Gastrocnemius medialis (tissue), 4 donors: ENCODE data around the gene TARP.
"Not testable (repeated sequence)": the region's sequence is repeated elsewhere in the genome, so short reads cannot be mapped to it uniquely, and the experiment has no call there.

Experiments
- ATAC-seq, 2 donors: fragments of 150-250 bp; one replicate each; pipeline ENCODE4 v1.9.1; 2016
- DNase-seq, 2 donors: peaks; one replicate each; pipeline ENCODE4 v3.0.0-alpha.2; 2019
- H3K27ac ChIP-seq, 4 donors: fragments of 200-600 bp; sonication (generic); 1 replicate in 1 of 4; 2 replicates in 3 of 4; pipeline ENCODE4 v1.5.1; 2016 to 2018; ENCODE audit warnings: mild to moderate bottlenecking in 2 of 4, moderate library complexity in 1 of 4
- H3K27me3 ChIP-seq, 3 donors: fragments of 200-600 bp; sonication (generic) in 2 of 3; 1 replicate in 1 of 3; 2 replicates in 2 of 3; pipeline versions ENCODE4 v1.5.1 to v1.6.0; 2016 to 2019; ENCODE audit warnings: mild to moderate bottlenecking in 1 of 3, moderate library complexity in 1 of 3
- H3K36me3 ChIP-seq, 2 donors: fragments of 200-600 bp; sonication (generic) in 1 of 2; one replicate each; pipeline ENCODE4 v1.5.1; 2017 to 2018
- H3K4me1 ChIP-seq, 2 donors: fragments of 200-600 bp; sonication (generic) in 1 of 2; one replicate each; pipeline ENCODE4 v1.5.1; 2016 to 2017; ENCODE audit warnings: mild to moderate bottlenecking in 2 of 2
- H3K4me3 ChIP-seq, 4 donors: fragments of 200-600 bp; sonication (generic) in 3 of 4; 1 replicate in 1 of 4; 2 replicates in 3 of 4; pipeline ENCODE4 v1.5.1; 2016 to 2019; ENCODE audit warnings: mild to moderate bottlenecking in 2 of 4
- H3K9me3 ChIP-seq, 3 donors: fragments of 200-600 bp; sonication (generic) in 2 of 3; 1 replicate in 1 of 3; 2 replicates in 2 of 3; pipeline ENCODE4 v1.5.1; 2016 to 2019
- POLR2A ChIP-seq, 2 donors: fragments of 450-650 bp; IDR thresholded peaks; one replicate each; pipeline ENCODE4 v1.6.1; 2017; ENCODE audit warnings: antibody characterized with exemption in 2 of 2, mild to moderate bottlenecking in 2 of 2, moderate library complexity in 2 of 2
- in situ Hi-C, 4 donors: fragments of 200-750 bp; cut with MboI; loops; one replicate each; pipeline versions ENCODE4 v1.15.0 to v1.8.0; 2017; ENCODE audit warnings: low sequenced_read_pairs in 4 of 4
- intact Hi-C: fragments of 100-400 bp; cut with DNase I; formaldehyde crosslinking; loops from one replicate; pipeline ENCODE4 v1.15.1; 2023; ENCODE audit warnings: low total_unique reads
- TF ChIP-seq, protein P1 (sequence below), 5 experiments: fragments of 450-650 bp in 3 of 5; fragments of 200-600 bp in 2 of 5; sonication (generic) in 2 of 5; IDR thresholded peaks in 4 of 5; conservative IDR thresholded peaks in 1 of 5; 1 replicate in 4 of 5; 2 replicates in 1 of 5; pipeline ENCODE4 v1.5.1; 2016 to 2019; ENCODE audit warnings: antibody characterized with exemption in 5 of 5, mild to moderate bottlenecking in 3 of 5, moderate library complexity in 3 of 5

Gene TARP

DNA sequence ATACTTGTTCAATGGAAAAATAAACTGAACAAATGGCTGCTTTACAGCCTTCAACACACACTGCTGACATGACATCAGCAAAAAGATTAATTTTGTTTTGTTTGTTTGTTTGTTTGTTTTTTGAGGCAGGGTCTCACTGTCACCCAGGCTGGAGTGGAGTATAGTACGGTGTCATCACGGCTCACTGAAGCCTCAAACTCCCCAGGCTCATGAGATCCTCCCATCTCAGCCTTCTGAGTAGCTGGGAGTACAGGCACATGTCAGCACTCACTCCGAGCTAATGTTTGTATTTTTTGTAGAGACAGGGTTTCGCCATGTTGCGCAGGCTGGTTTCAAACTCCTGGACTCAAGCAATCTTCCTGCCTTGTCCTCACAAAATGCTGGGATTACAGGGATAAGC, 10.9 kb downstream of the TARP start:
- H3K4me3 ChIP-seq, result no peak overlapping the region
- ATAC-seq (no peak), DNase-seq (no peak)
- H3K27me3 ChIP-seq, result no peaks in the 10 kb centered on the region
- intact Hi-C loops, result no loop called here
- H3K36me3 ChIP-seq, result no peaks in the 10 kb centered on the region
- in situ Hi-C loops, result no loop called here
- H3K27ac ChIP-seq, result no peak overlapping the region
- H3K4me1 ChIP-seq, result no peaks in the 10 kb centered on the region
- TF ChIP-seq POLR2A (IDR thresholded peaks at IDR 0.05), result no peak
- TF ChIP-seq, protein P1, sequence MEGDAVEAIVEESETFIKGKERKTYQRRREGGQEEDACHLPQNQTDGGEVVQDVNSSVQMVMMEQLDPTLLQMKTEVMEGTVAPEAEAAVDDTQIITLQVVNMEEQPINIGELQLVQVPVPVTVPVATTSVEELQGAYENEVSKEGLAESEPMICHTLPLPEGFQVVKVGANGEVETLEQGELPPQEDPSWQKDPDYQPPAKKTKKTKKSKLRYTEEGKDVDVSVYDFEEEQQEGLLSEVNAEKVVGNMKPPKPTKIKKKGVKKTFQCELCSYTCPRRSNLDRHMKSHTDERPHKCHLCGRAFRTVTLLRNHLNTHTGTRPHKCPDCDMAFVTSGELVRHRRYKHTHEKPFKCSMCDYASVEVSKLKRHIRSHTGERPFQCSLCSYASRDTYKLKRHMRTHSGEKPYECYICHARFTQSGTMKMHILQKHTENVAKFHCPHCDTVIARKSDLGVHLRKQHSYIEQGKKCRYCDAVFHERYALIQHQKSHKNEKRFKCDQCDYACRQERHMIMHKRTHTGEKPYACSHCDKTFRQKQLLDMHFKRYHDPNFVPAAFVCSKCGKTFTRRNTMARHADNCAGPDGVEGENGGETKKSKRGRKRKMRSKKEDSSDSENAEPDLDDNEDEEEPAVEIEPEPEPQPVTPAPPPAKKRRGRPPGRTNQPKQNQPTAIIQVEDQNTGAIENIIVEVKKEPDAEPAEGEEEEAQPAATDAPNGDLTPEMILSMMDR (IDR thresholded peaks at IDR 0.05 in 4 of 5, conservative IDR thresholded peaks at IDR 0.05 in 1 of 5), result no peak
- no peaks in the 10 kb centered on the region for H3K9me3 ChIP-seq

DNA sequence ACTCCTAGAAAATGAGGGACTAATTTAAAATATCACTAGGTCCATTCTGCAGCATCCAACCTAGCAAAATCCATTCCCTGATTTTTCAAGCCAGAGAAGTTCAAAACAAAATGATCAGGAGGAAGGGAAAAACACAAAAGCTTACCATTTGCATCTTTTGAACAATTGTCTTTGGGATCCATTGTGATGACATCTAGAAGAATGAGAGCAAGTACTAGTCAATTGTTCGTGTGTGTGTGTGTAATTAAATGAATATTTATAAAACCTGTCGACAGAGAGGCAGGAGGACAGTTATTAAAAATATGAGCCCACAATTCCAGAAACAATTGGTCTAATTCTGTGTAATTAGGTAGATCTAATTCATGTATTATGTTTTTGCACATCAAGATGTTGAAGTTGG, 11.4 kb downstream of the TARP start:
- in situ Hi-C loops, H3K4me3 ChIP-seq, intact Hi-C loops, DNase-seq, H3K36me3 ChIP-seq, ATAC-seq, H3K9me3 ChIP-seq, H3K4me1 ChIP-seq, H3K27me3 ChIP-seq, H3K27ac ChIP-seq: not testable (repeated sequence)

DNA sequence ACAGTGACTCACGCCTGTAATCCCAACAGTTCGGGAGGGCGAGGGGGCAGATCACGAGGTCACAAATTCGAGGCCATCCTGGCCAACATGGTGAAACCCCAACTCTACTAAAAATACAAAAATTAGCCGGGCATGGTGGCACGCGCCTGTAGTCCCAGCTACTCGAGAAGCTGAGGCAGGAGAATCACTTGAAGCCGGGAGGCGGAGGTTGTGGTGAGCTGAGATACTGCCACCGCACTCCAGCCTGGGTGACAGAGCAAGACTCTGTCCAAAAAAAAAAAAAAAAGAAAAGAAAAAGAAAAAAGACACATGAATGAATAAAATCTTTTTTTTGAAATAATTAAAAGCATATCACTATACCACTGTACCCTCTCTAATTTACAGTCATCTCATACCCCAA, 11.8 kb downstream of the TARP start:
- intact Hi-C loops, DNase-seq, H3K9me3 ChIP-seq, H3K36me3 ChIP-seq, ATAC-seq, H3K27me3 ChIP-seq, H3K27ac ChIP-seq, H3K4me3 ChIP-seq, in situ Hi-C loops, H3K4me1 ChIP-seq: not testable (repeated sequence)

DNA sequence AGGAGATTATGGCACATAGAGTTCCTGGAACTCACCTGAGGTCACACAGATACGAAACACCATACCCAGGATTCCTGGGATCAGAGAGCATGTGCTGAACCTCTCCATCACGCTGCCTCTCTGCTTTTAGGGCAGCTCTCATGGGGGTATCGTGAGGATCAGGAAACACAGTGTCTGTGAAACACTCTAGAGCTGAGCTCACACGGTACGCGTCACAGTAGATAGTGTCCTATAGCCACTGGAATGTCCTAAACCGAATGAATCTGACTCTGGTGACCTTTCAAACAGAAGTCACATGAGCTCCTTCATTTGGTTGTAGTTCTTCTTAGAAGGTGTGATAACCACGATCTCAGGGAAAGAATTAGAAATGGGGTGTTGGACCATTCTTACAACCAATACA, 14.3 kb downstream of the TARP start:
- H3K27me3 ChIP-seq, ATAC-seq, H3K4me3 ChIP-seq, H3K4me1 ChIP-seq, H3K9me3 ChIP-seq, H3K27ac ChIP-seq, in situ Hi-C loops, H3K36me3 ChIP-seq, intact Hi-C loops, DNase-seq: not testable (repeated sequence)

DNA sequence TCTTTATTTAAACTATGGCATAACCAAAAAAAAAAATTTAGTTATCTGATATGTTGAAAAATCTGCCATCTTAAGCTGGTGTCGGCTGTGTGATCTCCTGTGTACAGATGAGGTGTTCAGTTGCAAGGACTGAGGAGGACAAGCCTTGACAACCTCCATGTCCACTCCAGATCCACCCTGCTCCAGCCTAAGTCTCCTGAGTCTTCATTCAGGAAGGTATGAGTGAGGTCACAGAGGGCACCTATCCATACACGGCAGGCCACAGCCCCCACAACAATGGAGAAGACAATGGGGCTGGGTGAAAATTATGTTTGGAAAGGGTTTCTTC, 16.1 kb downstream of the TARP start:
- no peaks in the 10 kb centered on the region for H3K27me3 ChIP-seq
- H3K9me3 ChIP-seq, result no peaks in the 10 kb centered on the region
- TF ChIP-seq, protein P1 (IDR thresholded peaks at IDR 0.05 in 4 of 5, conservative IDR thresholded peaks at IDR 0.05 in 1 of 5), result no peak
- no peak for TF ChIP-seq POLR2A (IDR thresholded peaks at IDR 0.05)
- H3K4me1 ChIP-seq, result no peaks in the 10 kb centered on the region
- H3K36me3 ChIP-seq, result no peaks in the 10 kb centered on the region
- no peak overlapping the region for H3K27ac ChIP-seq
- intact Hi-C loops (no loop called here), in situ Hi-C loops (no loop called here)
- H3K4me3 ChIP-seq, result no peak overlapping the region
- DNase-seq (no peak), ATAC-seq (no peak)

DNA sequence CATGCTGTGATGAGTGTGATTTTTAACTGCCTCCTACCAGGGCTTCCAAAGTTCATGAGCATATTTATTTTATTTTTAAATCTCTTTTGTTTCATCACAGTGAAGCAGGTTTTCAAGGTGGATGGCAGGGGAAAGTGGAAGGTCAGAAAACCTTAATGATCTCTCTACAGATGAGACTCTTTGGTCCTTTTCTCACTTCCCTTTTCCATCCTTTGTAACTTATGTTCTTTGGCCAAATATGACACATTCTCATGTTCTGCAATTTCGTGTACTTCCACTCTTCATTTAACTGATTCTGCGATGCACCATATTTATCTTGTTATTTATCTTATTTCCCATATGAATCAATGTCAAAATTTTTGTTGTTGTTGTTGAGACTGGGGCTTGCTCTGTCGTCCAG, 23.6 kb downstream of the TARP start:
- intact Hi-C loops, H3K4me3 ChIP-seq, H3K36me3 ChIP-seq, H3K9me3 ChIP-seq, in situ Hi-C loops, H3K4me1 ChIP-seq, H3K27ac ChIP-seq, ATAC-seq, DNase-seq, H3K27me3 ChIP-seq: not testable (repeated sequence)

DNA sequence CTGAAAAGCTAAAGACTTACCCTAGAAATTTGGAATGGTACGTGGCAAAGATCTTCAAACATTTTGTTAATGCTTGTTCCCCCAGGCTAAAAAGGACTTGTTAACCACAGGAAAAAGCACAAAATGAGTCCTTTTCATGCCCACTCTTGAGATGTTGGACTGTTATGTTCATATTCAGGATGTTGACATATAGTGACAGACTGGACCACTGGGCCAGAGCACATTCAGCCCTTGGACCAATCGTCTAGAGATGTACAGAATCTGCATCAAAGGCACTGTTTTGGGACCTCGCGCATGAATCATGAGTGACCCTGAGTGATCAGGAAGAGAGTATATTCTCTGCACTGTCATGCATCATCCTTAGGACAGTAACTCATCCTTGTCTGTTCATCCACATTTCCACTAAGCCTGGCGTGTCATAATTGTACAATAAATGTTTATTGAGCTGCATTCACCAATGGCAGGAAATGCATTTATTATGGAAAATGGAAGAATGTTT, 25.3 kb downstream of the TARP start:
- H3K27me3 ChIP-seq, result no peaks in the 10 kb centered on the region
- intact Hi-C loops (no loop called here), in situ Hi-C loops (no loop called here)
- H3K27ac ChIP-seq, result no peak overlapping the region
- no peaks in the 10 kb centered on the region for H3K4me1 ChIP-seq
- no peak overlapping the region for H3K4me3 ChIP-seq
- H3K9me3 ChIP-seq, result no peaks in the 10 kb centered on the region
- no peaks in the 10 kb centered on the region for H3K36me3 ChIP-seq
- ATAC-seq (no peak), DNase-seq (no peak)
- TF ChIP-seq, protein P1 (IDR thresholded peaks at IDR 0.05 in 4 of 5, conservative IDR thresholded peaks at IDR 0.05 in 1 of 5), result no peak
- TF ChIP-seq POLR2A (IDR thresholded peaks at IDR 0.05), result no peak
